HFFc6 (cell line): ENCODE measurements around the gene EFEMP2. TPM values are rescaled to one million over a fixed set of nuclear protein-coding genes. Genes with fewer than 3 reads are reported as not detected.
"Not testable (repeated sequence)": the region's sequence is repeated elsewhere in the genome, so short reads cannot be mapped to it uniquely, and the experiment has no call there.

Experiments used
- DNase-seq: peaks from one replicate; pipeline ENCODE4 v3.0.0-alpha.2; 2018
- H3K27ac Mint-ChIP-seq: 2 replicates; pipeline ENCODE4 v1.8.0; 2020; ENCODE audit warnings: mild to moderate bottlenecking, mixed read lengths
- H3K27me3 Mint-ChIP-seq: 2 replicates; pipeline ENCODE4 v1.8.0; 2021; ENCODE audit warnings: mild to moderate bottlenecking, moderate library complexity, mixed read lengths; ENCODE audit not compliant: insufficient read depth
- H3K36me3 Mint-ChIP-seq: 2 replicates; pipeline ENCODE4 v1.8.0; 2021; ENCODE audit warnings: low read depth, mixed read lengths
- H3K4me1 Mint-ChIP-seq: 2 replicates; pipeline ENCODE4 v1.8.0; 2020; ENCODE audit warnings: low read depth, mixed read lengths
- H3K4me3 Mint-ChIP-seq: 2 replicates; pipeline ENCODE4 v1.8.0; 2020; ENCODE audit warnings: mild to moderate bottlenecking, moderate library complexity, mixed read lengths
- H3K9me3 Mint-ChIP-seq: 2 replicates; pipeline ENCODE4 v1.8.0; 2020; ENCODE audit warnings: mild to moderate bottlenecking, mixed read lengths
- CTCF ChIP-seq: fragments of 200-600 bp; sonication (generic); IDR thresholded peaks from 2 replicates; pipeline ENCODE4 v1.5.0; 2021; ENCODE audit warnings: antibody characterized with exemption, mild to moderate bottlenecking
- total RNA-seq, 6 experiments: library from RNA; stranded (reverse); fragmentation: NEBNext Ultra II Directional; extraction: Animal tissue kit (Norgen Biotek cat#: 25700); gene quantifications; 2 replicates in 1 of 6; 3 replicates in 5 of 6; pipeline ENCODE4 v1.2.3, GENCODE V29; 2021

The EFEMP2 gene
- total RNA-seq, 6 experiments from 2014 or later = 318 to 359 (median 329) TPM

GRCh38 chr11:65851811-65852507 is 20.6 kb downstream of the EFEMP2 start:
- Mint-ChIP-seq H3K27ac (no peak overlapping the region), H3K4me3 (peak overlapping the region; percentile 22; the same call in 1 of the 2 replicates), H3K36me3 (peaks cover 48% of the 10 kb centered on the region), H3K9me3 (peaks cover 4% of the 10 kb centered on the region; the same call in 1 of the 2 replicates), H3K4me1 (peaks cover 36% of the 10 kb centered on the region), H3K27me3 (peaks cover 22% of the 10 kb centered on the region)
- no peak for DNase-seq
- TF ChIP-seq CTCF = no peak

- peaks cover 4% of the 10 kb centered on the region; the same call in 1 of the 2 replicates for H3K9me3 Mint-ChIP-seq
- H3K27me3 Mint-ChIP-seq = peaks cover 17% of the 10 kb centered on the region
- peaks cover 40% of the 10 kb centered on the region for H3K36me3 Mint-ChIP-seq
- peaks cover 28% of the 10 kb centered on the region for H3K4me1 Mint-ChIP-seq
- DNase-seq = no peak
- no peak overlapping the region for H3K4me3 Mint-ChIP-seq
- peak overlapping the region; percentile 16; the same call in 1 of the 2 replicates for H3K27ac Mint-ChIP-seq
- TF ChIP-seq CTCF = peak; percentile 72
These were observed 21.5 kb downstream of the EFEMP2 start for GRCh38 chr11:65851083-65851579.

DNA sequence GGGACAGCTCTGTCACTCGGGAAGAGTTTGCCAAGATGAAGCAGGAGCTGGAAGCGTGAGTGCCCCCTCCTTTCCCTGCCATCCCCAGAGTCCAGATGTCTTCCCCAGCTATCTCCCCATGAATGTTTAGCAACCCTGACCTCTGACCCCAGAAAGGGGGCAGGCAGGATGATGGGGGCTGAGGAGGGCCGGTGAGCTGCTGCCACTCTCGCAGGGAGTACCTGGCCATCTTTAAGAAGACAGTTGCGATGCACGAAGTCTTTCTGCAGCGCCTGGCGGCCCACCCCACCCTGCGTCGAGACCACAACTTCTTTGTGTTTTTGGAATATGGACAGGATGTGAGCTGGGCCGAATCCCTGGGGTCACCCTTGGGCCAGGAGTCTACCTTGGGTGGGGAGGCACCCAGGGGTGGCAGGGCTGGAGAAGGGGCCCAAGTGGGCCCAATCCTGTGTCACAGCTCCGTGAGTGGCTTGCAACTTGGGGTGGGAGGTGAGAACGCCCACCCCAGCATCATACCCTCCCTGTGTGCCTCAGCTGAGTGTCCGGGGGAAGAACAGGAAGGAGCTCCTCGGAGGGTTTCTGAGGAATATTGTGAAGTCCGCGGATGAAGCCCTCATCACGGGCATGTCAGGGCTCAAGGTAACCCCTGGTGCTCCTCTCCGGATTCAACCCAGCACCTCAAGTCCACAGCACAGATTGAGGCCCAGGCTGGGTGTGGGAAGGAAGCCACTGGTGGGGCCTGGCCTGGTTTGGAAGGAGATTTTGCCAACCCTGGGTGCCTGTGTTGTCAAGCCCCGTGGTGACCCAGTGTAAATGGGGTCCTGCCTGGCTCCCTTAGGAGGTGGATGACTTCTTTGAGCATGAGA is 22.1 kb downstream of the EFEMP2 start:
- H3K4me3 Mint-ChIP-seq = no peak overlapping the region

GRCh38 chr11:65849771-65850216 is 22.8 kb downstream of the EFEMP2 start:
- peaks cover 4% of the 10 kb centered on the region; the same call in 1 of the 2 replicates for H3K9me3 Mint-ChIP-seq
- no peak overlapping the region for H3K27ac Mint-ChIP-seq
- DNase-seq = no peak
- no peak for TF ChIP-seq CTCF
- H3K4me1 Mint-ChIP-seq = peaks cover 16% of the 10 kb centered on the region
- H3K36me3 Mint-ChIP-seq = peaks cover 29% of the 10 kb centered on the region
- H3K4me3 Mint-ChIP-seq = no peak overlapping the region
- H3K27me3 Mint-ChIP-seq = peaks cover 17% of the 10 kb centered on the region

More for the DNA sequence above, 22.1 kb downstream of the EFEMP2 start:
- DNase-seq = no peak
- Mint-ChIP-seq H3K36me3 (peaks cover 33% of the 10 kb centered on the region), H3K27me3 (peaks cover 17% of the 10 kb centered on the region), H3K9me3 (peaks cover 4% of the 10 kb centered on the region; the same call in 1 of the 2 replicates), H3K27ac (no peak overlapping the region), H3K4me1 (peaks cover 21% of the 10 kb centered on the region)
- TF ChIP-seq CTCF = no peak

DNA sequence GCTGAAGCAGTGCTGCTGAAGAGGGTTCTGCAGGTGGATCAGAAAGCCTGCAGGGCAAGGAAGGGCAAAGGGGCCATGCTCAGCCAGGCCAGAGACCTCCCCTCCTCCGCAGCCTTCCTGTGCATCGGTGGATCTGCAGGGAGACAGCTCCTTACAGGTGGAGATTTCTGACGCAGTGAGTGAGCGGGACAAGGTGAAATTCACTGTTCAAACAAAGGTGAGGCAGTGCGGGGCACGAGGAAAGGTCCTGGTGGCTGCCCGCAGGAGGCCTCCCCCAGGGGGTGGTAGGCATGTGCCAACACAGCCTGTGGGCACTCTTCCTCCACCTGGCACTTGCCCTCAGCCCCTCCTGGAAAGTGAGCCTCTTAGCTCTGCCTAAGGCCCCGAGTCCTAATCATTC is 23.2 kb downstream of the EFEMP2 start:
- no peak overlapping the region for H3K4me3 Mint-ChIP-seq
- H3K27me3 Mint-ChIP-seq = peaks cover 17% of the 10 kb centered on the region
- no peak overlapping the region for H3K27ac Mint-ChIP-seq
- H3K9me3 Mint-ChIP-seq = peaks cover 4% of the 10 kb centered on the region; the same call in 1 of the 2 replicates
- TF ChIP-seq CTCF = no peak
- H3K36me3 Mint-ChIP-seq = peaks cover 25% of the 10 kb centered on the region
- no peak for DNase-seq
- H3K4me1 Mint-ChIP-seq = peaks cover 12% of the 10 kb centered on the region

DNA sequence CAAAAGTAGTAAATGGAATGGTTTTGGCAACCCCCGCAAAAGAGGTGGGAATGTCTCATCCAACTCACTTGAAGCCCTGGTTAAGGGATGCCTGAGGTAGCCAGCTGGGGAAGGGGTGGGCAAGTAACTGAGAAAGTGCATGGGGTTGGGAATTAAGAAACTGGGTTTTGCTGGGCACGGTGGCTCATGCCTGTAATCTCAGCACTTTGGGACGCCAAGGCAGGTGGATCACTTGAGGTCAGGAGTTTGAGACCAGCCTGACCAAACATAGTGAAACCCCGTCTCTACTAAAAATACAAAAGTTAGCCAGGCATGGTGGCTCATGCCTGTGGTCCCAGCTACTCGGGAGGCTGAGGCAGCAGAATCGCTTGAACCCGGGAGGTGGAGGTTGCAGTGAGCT is 23.9 kb downstream of the EFEMP2 start:
- not testable (repeated sequence) for H3K27ac Mint-ChIP-seq, H3K9me3 Mint-ChIP-seq, H3K4me1 Mint-ChIP-seq, H3K4me3 Mint-ChIP-seq, DNase-seq
- Mint-ChIP-seq H3K27me3 (peaks cover 17% of the 10 kb centered on the region), H3K36me3 (peaks cover 18% of the 10 kb centered on the region)
